NCI-H460 (cell line): ENCODE results near the gene KLHL24. TPM values are rescaled to one million over a fixed set of nuclear protein-coding genes. Genes with fewer than 3 reads are reported as not detected.
"Not testable (repeated sequence)": the region's sequence is repeated elsewhere in the genome, so short reads cannot be mapped to it uniquely, and the experiment has no call there.

Experiments
- DNase-seq: peaks from one replicate; pipeline ENCODE4 v3.0.0-alpha.2; 2016; ENCODE audit warnings: low read depth; ENCODE audit errors: extremely low read depth
- total RNA-seq: library from RNA; depleted of rRNA; stranded (reverse); fragments of >200 nt; shearing (Covaris generic); gene quantifications from 2 replicates; pipeline ENCODE4 v1.2.3, GENCODE V29; 2014

Gene KLHL24
- total RNA-seq, 1 experiment from 2014 or later: 19.9 TPM

DNA sequence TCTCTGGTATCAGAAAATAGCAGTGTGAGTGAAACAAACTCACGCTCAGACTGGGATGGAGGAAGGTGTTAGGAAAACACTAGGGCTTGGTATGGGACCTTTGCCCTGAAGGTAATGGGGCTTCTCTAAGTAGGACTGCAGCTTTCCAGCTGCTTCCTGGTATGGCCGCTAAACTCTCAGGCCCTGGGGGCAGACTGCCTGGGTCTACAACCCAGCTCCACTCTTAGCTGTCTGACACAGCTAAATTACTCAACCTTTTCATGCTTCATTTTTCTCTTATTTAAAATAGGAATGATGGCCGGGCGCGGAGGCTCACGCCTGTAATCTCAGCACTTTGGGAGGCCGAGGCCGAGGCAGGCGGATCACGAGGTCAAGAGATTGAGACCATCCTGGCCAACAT is 57.0 kb downstream of the KLHL24 start:
- no peak for DNase-seq

DNA sequence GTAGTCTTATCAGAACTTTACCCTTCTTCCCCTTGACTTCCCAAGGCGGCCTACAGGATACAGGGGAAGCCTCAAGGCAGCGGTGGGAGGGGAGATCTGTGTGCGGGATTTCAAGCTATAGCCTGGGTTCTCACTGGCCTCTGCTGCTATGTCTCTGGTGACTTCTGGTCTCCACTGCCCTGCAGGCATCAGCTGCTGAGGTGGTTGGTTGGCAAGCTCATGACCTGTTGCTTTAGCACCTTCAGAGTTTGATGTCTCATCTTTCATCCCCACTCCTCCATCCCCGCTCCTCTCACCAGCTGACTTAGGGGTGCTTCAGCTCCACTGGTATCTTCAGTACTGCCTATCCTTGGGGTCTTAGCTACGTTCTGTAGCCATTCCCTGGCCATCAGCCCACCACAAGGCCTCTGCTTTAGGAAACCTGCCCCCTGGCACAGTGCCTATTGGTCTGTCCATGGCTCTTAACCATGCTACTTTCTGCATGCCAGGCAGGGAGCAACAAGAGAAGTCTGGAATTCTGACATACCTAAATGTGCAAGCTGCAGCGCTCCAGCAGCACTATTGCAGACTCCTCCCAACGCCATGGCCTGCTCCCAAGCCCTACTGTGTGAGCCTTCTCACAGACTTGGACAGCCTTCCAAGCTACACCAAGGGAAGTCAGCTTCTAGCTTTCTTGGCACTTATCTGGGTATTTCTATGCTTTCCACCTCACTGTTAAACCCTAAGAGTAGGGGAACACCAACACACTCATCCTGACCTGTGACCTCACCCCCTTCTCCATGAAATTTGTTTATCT is 60.3 kb downstream of the KLHL24 start:
- DNase-seq: no peak

DNA sequence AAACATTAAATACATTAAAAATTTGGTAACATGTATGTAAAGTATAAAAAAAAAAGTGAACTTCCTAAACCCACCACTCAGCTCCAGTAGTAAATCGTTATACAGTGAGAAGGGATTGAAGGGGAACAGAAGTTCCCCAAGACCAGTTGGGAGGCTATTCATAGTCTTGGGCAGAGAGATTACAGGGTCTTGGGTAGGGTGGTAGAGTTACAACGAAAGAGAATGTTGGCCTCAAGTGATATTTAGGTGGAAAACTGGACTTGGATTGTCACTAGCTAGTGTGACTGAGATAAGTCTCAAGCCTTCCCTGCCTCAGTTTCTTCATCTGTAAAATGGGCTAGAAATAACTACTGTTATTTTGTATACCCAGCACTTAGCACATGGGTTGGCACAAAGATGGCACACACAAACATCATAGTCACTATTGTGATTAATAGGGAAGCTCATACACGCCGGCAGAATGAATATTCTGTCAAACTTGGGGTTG is 61.7 kb downstream of the KLHL24 start:
- no peak for DNase-seq

DNA sequence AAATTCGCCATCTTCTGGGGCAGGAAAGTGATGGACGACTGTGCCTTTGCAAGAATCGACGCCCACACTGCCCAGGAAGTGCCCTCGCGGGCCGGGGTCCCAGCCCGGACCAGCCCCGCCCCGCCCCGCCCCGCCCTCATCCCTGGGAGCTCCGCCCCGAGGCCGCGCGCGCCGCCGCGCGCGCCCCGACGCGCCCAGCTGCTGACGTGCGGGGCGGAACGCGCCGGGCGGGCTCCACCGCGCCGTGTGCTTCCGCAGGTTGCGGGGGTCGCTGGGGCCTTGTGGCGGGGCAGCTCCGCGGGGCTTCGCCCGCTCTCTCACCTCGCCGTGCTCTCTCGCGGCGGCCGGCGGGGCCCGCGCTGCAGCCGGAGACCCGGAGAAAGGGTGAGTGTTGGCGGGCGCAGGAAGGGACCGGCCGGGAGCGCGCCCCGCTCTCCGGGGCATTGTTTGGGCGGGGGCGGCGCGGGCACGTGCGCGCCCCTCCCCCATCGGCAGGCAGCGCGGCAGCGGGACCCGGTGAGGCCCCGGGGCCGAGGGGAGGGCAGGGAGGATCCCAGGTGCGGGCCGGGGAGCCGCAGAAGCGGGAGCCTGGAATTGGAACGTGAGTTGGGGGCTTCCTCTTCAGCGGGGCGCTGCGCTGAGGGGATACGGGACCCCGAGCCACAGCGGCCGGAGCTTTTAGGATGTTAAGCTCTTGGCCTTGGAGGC is 62.3 kb downstream of the KLHL24 start, which contains the start of gene YEATS2:
Gene YEATS2, plus strand, starts transcription at position 188 of the 708 bp plus-strand sequence. CDS start 17,366 bp downstream, outside the sequence.
- peak; percentile 50 for DNase-seq

DNA sequence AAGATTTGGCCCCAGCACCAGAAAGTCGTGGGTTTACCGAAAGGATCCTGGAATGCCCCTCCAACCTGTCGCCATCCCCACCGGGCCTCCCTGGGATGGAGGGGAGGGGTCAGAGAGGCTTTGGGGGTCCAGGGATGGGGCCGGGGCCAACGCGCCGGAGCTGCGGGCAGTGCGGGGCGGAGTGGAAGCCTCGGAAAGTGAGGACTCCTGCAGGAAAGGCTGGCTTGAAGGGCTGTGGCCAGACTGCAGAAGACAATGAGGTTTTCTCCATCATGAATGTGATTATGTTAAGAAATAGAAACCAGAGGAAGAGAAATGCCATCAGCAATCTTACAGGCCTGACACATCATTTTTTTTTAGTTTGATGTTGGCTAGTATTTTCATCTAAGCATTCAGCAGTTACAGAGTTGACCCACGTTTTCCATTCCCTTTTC is 62.9 kb downstream of the KLHL24 start:
- DNase-seq: no peak

DNA sequence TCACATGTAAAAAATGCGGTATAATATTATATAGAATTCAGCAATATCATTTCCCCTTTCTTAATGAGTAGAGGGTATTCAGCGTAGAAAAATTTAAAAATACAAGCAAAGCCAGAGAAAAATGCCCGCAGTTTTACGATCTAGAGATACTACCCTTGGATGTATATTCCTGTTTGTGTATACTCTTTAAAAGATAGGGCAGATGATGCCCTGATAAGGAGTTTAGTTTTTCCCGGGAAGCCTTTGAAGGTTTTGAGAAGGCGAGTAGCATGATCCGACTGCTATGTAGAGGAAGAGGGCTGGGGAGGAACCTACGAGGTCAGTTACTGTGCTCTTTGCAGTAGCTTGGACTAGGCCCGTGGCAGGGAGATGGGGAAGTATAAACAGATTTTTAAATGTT is 63.3 kb downstream of the KLHL24 start:
- no peak for DNase-seq

DNA sequence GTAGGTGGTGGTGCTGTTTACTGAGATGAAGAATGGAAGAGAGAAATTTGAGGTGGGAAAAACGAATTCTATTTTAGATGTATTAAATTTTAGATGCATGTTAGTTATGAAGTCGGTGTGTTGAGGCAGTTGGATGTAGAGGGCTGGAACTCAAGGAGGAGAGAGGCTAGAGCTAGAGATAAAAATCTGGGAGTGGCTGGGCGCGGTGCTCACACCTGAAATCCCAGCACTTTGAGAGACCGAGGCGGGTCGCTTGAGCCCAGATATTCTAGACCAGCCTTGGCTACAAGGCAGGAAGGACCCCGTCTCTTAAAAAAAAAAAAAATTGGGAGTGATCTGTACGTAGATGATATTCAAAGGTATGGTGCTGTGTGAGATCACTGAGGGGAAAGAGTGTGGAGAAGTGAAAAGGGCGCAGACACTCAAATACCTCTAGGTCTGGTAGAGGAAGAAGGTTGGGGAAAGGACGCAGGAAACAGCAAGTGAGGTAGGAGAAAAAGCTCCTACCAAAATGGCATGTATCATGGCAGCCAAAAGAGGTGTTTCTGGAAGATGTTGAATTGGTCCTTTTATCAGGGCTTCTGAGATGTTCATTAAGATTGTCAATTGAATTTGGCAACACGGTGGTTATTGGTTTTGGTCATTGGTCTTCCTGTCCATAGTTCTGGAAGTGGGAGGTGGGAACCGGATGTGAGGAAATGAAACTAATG is 64.0 kb downstream of the KLHL24 start:
- no peak for DNase-seq

DNA sequence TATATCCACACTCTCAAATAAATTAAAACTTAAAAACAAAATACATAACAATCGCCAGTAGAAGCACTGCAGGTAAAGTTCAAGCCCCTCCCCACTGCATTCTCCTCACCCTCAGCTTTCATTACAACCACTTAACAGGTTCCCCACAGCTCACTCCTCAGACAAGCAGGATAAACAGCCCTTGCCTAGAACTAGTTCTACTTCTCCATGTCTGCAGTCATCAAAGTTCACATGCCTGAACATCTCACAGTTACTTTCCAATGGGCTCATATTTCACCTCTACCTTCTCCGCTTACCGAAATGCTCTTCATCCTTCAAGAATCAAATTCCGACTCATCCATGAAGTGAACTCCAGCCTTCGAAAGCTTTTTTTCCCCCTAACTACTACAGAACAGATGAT is 66.3 kb downstream of the KLHL24 start:
- no peak for DNase-seq

DNA sequence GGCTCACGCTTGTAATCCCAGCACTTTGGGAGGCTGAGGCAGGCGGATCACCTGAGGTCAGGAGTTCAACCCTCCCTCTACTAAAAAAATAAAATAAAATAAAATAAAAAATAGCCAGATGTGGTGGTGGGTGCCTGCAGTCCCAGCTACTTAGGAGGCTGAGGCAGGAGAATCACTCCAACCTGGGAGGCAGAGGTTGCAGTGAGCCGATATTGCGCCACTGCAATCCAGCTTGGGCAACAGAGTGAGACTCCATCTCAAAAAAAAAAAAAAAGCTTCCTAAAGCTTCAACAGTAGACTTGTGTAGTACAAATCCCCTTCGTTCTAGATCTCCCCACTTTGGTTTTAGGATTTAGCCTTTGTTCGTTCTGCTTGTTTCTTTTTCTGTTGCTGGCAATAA is 68.5 kb downstream of the KLHL24 start:
- DNase-seq: not testable (repeated sequence)

DNA sequence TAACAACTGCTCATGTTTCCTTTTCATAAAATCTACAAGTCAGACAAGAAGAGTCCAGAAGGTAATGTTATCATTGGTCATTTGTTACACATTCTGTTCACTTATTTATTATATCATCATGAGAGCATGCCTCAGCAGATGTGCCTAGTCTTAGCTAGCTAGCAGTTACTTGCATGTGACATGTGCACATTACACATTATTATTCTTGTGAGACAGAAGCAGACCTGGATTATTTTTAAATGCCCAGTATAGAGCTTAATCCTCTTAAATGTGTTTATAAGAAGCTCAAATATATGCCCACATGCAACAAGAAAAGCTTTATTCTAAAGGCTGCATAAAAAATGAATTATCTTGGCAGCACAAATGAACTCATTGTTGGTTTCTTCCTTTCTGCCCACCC is 74.8 kb downstream of the KLHL24 start:
- DNase-seq: no peak

DNA sequence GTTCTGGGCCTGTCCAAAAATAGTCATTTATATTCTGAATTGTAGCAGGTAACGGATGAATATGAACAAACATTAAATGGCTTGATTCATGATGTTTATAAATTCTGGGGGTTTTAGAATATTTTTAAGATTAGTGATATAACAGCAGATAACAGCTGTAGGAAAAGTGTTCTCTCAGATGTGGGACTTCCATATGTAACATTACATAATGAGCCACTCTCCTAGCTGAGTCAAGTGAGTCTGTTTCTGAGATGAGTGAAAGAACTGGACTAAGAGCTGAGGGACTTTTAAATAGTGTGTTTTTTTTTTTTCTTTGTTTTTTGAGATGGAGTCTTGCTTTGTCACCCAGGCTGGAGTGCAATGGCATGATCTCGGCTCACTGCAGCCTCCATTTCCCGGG is 76.1 kb downstream of the KLHL24 start:
- no peak for DNase-seq

DNA sequence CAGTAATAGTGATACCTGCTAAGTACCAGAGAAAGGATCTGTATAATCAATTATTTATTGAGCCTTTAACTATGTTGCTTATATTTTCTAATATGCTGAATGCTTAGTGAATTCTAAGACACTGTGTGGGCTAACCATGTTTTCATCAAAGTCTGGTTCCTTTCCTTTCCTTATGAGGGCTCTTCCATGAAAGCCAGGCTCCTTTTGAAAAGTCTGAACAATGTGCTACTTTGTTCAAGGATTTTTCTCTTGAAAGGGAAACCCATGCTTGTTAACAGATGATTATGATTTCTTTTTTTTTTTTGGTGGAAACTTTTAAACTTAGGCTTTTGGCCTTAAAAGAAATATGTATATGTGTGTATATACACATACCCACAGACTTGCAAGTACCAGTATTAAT is 79.2 kb downstream of the KLHL24 start:
- no peak for DNase-seq

DNA sequence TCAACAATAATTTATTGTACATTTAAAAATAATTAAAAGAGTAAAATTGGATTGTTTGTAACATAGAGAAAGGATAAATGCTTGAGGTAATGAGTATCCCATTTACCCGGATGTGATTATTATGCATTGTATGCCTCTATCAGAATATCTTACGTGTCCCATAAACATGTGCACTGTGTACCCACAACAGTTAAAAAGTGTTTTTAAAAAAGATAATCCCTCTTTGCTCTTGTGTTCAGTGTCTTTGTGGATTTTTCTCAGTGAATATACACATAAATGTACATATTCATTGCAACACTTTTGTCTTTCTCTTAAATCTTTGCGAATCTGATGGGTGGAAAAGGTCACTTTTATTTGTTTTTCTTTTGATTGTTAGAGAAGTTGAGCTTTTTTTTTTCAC is 82.6 kb downstream of the KLHL24 start:
- DNase-seq: no peak

DNA sequence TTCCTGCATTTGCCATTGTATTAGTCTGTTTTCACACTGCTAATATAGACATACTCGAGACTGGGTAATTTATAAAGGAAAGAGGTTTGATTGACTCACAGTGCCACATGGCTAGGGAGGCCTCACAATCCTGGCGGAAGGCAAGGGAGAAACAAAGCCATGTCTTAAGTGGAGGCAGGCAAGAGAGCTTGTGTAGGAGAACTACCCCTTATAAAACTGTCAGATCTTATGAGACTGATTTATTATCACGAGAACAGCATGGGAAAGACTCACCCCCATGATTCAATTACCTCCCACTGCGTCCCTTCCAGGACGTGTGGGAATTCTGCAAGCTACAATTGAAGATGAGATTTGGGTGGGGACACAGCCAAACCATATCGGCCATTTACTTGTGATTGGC is 90.0 kb downstream of the KLHL24 start:
- no peak for DNase-seq

DNA sequence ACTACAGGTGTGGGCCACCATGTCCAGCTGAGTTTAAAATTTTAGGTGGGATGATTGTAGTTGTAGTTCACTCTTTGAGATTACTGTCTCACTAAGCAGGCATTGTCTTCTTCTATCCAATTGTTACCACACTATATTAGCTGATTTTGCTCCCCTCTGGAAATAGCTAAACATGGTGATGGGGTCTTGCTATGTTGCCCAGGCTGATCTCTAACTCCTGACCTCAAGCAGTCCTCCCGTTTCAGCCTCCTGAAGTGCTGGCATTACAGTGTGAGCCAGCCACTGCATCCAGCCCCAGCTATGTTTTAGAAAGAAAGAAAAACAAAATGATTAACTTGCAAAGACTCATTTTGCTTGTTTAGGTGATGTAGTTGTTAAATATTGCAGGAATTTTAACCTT is 92.8 kb downstream of the KLHL24 start:
- DNase-seq: no peak

DNA sequence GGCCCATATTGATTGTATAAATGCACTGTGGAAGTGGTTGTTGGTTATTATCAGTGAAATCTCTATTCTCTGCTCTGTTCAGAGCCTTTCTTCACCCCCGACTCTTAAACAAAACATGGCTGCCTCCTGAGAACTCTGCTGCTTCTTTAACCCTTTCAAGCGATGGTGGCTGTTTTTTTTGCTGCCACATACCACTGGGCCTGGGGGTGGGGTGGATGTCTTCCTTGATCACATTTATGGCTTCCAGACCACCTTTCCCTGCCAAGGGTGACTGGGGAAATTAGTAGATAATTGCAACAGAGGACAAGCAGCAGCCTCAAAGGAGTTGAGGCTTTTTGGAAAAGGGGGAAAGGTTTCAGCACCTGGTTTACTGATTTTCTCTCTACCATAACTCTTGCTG is 94.9 kb downstream of the KLHL24 start:
- DNase-seq: no peak

DNA sequence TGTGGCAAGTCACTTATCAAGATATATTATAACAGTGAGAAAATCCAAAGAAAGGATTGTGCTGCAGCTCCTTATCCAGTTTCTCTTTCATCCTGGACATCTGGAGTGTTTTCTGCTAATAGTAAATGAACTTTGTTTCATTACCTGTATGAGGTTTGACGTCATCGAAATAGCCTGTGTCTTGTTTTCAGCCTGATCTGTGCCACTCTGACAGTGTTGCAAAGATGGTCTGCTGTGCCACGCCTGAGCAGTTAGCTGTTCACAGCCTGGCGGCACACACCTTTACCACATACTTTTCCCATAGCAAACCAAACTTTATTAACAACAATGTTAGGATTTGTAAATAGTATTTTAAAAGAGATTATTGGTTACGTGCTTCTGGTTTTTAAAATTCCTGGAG is 96.2 kb downstream of the KLHL24 start:
- no peak for DNase-seq

DNA sequence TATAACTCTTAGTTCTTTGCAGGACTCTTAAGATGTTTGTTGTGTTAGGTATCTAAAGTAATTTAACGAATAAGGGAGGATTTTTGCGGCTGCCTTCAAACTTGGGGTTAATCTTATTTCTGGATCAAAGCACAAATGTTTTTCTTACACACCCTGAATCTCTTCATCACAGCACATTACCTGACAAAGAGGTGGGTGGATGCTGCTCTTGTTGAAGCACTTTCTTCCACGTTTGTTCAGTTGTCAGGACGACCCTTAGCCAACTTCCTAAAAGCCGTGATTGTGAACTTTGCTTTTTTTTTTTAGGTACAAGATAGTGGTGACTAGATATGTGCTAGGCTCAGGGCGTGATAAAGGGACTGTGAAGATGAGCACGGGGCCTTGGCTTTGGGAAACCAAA is 98.1 kb downstream of the KLHL24 start:
- no peak for DNase-seq
